CD4-positive, alpha-beta T cell (primary cell): ENCODE results near the gene MYEF2. TPM values are rescaled to one million over a fixed set of nuclear protein-coding genes. Genes with fewer than 3 reads are reported as not detected.

ENCODE experiments used
- ATAC-seq: fragments of 200-7000 bp; cut with Tn5 transposase; one replicate; pipeline ENCODE4 v1.10.0; 2022; ENCODE audit warnings: mild to moderate bottlenecking; ENCODE audit not compliant: poor library complexity
- CTCF ChIA-PET: fragments of 350-600 bp; sonication (Branson Sonifier 250); formaldehyde crosslinking; loops from one replicate; lab custom pipeline; 2021; ENCODE audit warnings: antibody characterized with exemption, inconsistent platforms; lab: Charles Lee
- POLR2A ChIA-PET: fragments of 350-600 bp; sonication (Branson Sonifier 250); formaldehyde crosslinking; loops from one replicate; lab custom pipeline; 2021; ENCODE audit warnings: antibody characterized with exemption, inconsistent platforms; lab: Charles Lee
- DNase-seq, 14 experiments: peaks; one replicate each; pipeline ENCODE4 v3.0.0-alpha.2; 2013 to 2020; ENCODE audit warnings: mixed read lengths in 2 of 14
- H3K27ac ChIP-seq, 2 donors: one replicate each; pipeline versions ENCODE4 v1.5.1 to v1.7.0; 2013; ENCODE audit warnings: low read length in 2 of 2, low read depth in 1 of 2, mild to moderate bottlenecking in 1 of 2
- H3K27me3 ChIP-seq, 2 experiments: 1 replicate in 1 of 2; 2 replicates in 1 of 2; pipeline versions ENCODE4 v1.6.1 to v1.7.0; 2013; ENCODE audit warnings: low read length in 2 of 2, control low read depth in 1 of 2, mild to moderate bottlenecking in 1 of 2, moderate library complexity in 1 of 2; ENCODE audit not compliant: insufficient read depth in 2 of 2, control insufficient read depth in 1 of 2
- H3K36me3 ChIP-seq: one replicate; pipeline ENCODE4 v1.6.1; 2013; ENCODE audit warnings: low read length, control low read depth; ENCODE audit not compliant: insufficient read depth
- H3K4me1 ChIP-seq: one replicate; pipeline ENCODE4 v1.6.1; 2013; ENCODE audit warnings: low read length, control low read depth; ENCODE audit not compliant: insufficient read depth
- H3K4me3 ChIP-seq: one replicate; pipeline ENCODE4 v1.5.1; 2013; ENCODE audit warnings: mild to moderate bottlenecking, low read length, moderate library complexity
- H3K9me3 ChIP-seq, 2 experiments: 1 replicate in 1 of 2; 2 replicates in 1 of 2; pipeline versions ENCODE4 v1.6.1 to v1.7.0; 2013; ENCODE audit warnings: low read length in 2 of 2, mild to moderate bottlenecking in 2 of 2, control low read depth in 1 of 2, moderate library complexity in 1 of 2; ENCODE audit not compliant: control insufficient read depth in 1 of 2, insufficient read depth in 1 of 2
- H3K27ac Mint-ChIP-seq: one replicate; pipeline ENCODE4 v1.8.0; 2020; ENCODE audit warnings: mixed read lengths
- H3K27me3 Mint-ChIP-seq: one replicate; pipeline ENCODE4 v1.8.0; 2021; ENCODE audit warnings: mixed read lengths
- H3K36me3 Mint-ChIP-seq: one replicate; pipeline ENCODE4 v1.8.0; 2021; ENCODE audit warnings: low read depth, mixed read lengths
- H3K4me1 Mint-ChIP-seq: one replicate; pipeline ENCODE4 v1.8.0; 2021; ENCODE audit warnings: low read depth, mixed read lengths
- H3K4me3 Mint-ChIP-seq: one replicate; pipeline ENCODE4 v1.8.0; 2020; ENCODE audit warnings: mild to moderate bottlenecking, mixed read lengths
- H3K9me3 Mint-ChIP-seq: one replicate; pipeline ENCODE4 v1.8.0; 2020; ENCODE audit warnings: mixed read lengths
- CTCF ChIP-seq: fragments of 200-600 bp; IDR thresholded peaks from one replicate; pipeline ENCODE4 v1.8.0; 2022; ENCODE audit warnings: antibody characterized with exemption, mild to moderate bottlenecking
- intact Hi-C, 2 experiments: fragments of 100-400 bp; cut with DNase I in 1 of 2; cut with micrococcal nuclease in 1 of 2; formaldehyde crosslinking; loops; one replicate each; pipeline versions ENCODE4 v1.15.1 to v1.9.0; 2023 to 2025; cut with DNase I, micrococcal nuclease
- total RNA-seq, 174 experiments: library from RNA in 2 of 174; stranded (reverse) in 2 of 174; gene quantifications; one replicate each; pipeline ENCODE4 v1.2.3 and lab custom pipeline; 2021 to 2026

Gene MYEF2
- total RNA-seq, 2 experiments from 2014 or later = 19.3 to 24.7 TPM

GRCh38 chr15:48168616-48169015 is 9.5 kb downstream of the MYEF2 start:
- no peaks in the 10 kb centered on the region for H3K4me1 Mint-ChIP-seq
- intact Hi-C loops = no loop called here
- ChIA-PET CTCF (no interaction called here), POLR2A (interaction anchor here (1.0 kb wide), 1 partner anchor 9 kb away, joined by 3 read pairs; no protein-coding TSS in a partner anchor)
- H3K27ac Mint-ChIP-seq = no peak overlapping the region
- no peaks in the 10 kb centered on the region for H3K27me3 Mint-ChIP-seq
- DNase-seq (no peak), ATAC-seq (no peak)
- H3K9me3 Mint-ChIP-seq = no peaks in the 10 kb centered on the region
- Histone ChIP-seq H3K27me3 (no peaks in the 10 kb centered on the region), H3K36me3 (no peaks in the 10 kb centered on the region), H3K27ac (no peak overlapping the region), H3K9me3 (no peaks in the 10 kb centered on the region), H3K4me3 (no peak overlapping the region), H3K4me1 (no peaks in the 10 kb centered on the region)
- no peak overlapping the region for H3K4me3 Mint-ChIP-seq
- peaks cover 40% of the 10 kb centered on the region for H3K36me3 Mint-ChIP-seq
- TF ChIP-seq CTCF = no peak

DNA sequence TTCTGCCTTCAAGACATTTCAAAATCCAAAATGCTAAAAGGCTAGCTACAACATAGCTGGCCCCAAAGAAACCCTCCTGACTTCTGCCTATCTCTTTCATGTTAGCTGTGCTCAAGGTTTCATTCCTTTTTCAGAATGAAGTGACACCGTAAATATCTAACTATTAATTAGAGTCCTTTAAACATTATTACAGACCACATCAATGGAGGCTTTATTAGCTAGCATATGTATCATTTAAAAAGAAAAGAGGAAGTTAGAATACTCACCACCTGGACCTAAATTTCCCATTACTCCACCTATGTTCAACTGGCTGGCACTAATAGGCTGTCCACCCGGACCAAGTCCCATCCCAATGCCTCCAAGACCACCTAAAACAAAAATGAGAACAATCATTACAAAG is 24.6 kb downstream of the MYEF2 start:
- no peaks in the 10 kb centered on the region for H3K27me3 ChIP-seq
- ATAC-seq (no peak), DNase-seq (no peak)
- H3K9me3 ChIP-seq = no peaks in the 10 kb centered on the region
- no peak overlapping the region for H3K4me3 Mint-ChIP-seq
- no peaks in the 10 kb centered on the region for H3K4me1 ChIP-seq
- peaks cover 46% of the 10 kb centered on the region for H3K36me3 Mint-ChIP-seq
- H3K27ac ChIP-seq = no peak overlapping the region
- TF ChIP-seq CTCF = no peak
- CTCF ChIA-PET = no interaction called here
- no peak overlapping the region for H3K27ac Mint-ChIP-seq
- no peak overlapping the region for H3K4me3 ChIP-seq
- H3K4me1 Mint-ChIP-seq = no peaks in the 10 kb centered on the region
- no peaks in the 10 kb centered on the region for H3K9me3 Mint-ChIP-seq
- POLR2A ChIA-PET = no interaction called here
- intact Hi-C loops = no loop called here
- no peaks in the 10 kb centered on the region for H3K27me3 Mint-ChIP-seq
- no peaks in the 10 kb centered on the region for H3K36me3 ChIP-seq

DNA sequence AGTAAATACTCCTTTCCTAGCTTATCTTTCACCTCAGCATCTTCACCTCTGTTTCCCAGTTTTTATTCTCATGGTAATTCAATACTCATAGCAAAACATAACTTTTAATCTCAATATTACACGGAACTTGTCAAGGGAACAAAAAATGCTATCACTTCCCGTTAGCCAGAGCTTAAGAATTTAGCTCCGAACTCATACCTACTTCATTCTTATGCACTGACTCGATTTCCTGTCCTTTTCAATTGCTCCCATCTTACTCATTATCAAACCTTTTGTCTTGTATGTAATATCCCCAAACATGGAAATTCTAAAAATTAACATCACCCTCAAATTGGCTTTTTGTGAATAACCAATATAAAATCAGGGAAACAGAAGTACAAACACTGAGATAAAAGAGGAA is 28.2 kb downstream of the MYEF2 start:
- H3K4me3 ChIP-seq = no peak overlapping the region
- H3K9me3 ChIP-seq = no peaks in the 10 kb centered on the region
- H3K27ac Mint-ChIP-seq = no peak overlapping the region
- ChIA-PET CTCF (no interaction called here), POLR2A (no interaction called here)
- no peaks in the 10 kb centered on the region for H3K4me1 Mint-ChIP-seq
- H3K27me3 Mint-ChIP-seq = no peaks in the 10 kb centered on the region
- TF ChIP-seq CTCF = no peak
- H3K36me3 ChIP-seq = no peaks in the 10 kb centered on the region
- no peaks in the 10 kb centered on the region for H3K27me3 ChIP-seq
- ATAC-seq (no peak), DNase-seq (no peak)
- H3K36me3 Mint-ChIP-seq = peaks cover 41% of the 10 kb centered on the region
- H3K4me3 Mint-ChIP-seq = no peak overlapping the region
- intact Hi-C loops = no loop called here
- H3K9me3 Mint-ChIP-seq = no peaks in the 10 kb centered on the region
- no peaks in the 10 kb centered on the region for H3K4me1 ChIP-seq
- no peak overlapping the region for H3K27ac ChIP-seq
